PFSK-1 (cell line): ENCODE measurements around the gene MAD1L1.

ENCODE experiments used
- FOXP2 ChIP-seq: optimal IDR thresholded peaks from 2 replicates; pipeline ENCODE3; 2011; ENCODE audit warnings: borderline replicate concordance, control low read depth, inconsistent platforms; ENCODE audit not compliant: insufficient read depth; ENCODE audit errors: extremely low read length, extremely low read depth
- POLR2AphosphoS5 ChIP-seq: IDR thresholded peaks from 2 replicates; pipeline ENCODE4 v1.6.1; 2012; ENCODE audit warnings: low read depth, mild to moderate bottlenecking, control low read depth, low read length, moderate library complexity
- REST ChIP-seq, 2 experiments: IDR thresholded peaks; 2 replicates each; pipeline versions ENCODE4 v1.6.1 to v1.8.0; 2011 to 2012; ENCODE audit warnings: low read depth in 2 of 2, low read length in 2 of 2, control low read depth in 1 of 2, inconsistent platforms in 1 of 2, mild to moderate bottlenecking in 1 of 2, moderate library complexity in 1 of 2; ENCODE audit not compliant: insufficient read depth in 1 of 2
- SIN3A ChIP-seq: IDR thresholded peaks from 2 replicates; pipeline ENCODE4 v1.6.1; 2012; ENCODE audit warnings: mild to moderate bottlenecking, low read length, moderate library complexity, borderline replicate concordance; ENCODE audit not compliant: insufficient read depth
- TAF1 ChIP-seq: IDR thresholded peaks from 2 replicates; pipeline ENCODE4 v1.6.1; 2012; ENCODE audit warnings: low read length, control low read depth, borderline replicate concordance; ENCODE audit not compliant: insufficient read depth

DNA sequence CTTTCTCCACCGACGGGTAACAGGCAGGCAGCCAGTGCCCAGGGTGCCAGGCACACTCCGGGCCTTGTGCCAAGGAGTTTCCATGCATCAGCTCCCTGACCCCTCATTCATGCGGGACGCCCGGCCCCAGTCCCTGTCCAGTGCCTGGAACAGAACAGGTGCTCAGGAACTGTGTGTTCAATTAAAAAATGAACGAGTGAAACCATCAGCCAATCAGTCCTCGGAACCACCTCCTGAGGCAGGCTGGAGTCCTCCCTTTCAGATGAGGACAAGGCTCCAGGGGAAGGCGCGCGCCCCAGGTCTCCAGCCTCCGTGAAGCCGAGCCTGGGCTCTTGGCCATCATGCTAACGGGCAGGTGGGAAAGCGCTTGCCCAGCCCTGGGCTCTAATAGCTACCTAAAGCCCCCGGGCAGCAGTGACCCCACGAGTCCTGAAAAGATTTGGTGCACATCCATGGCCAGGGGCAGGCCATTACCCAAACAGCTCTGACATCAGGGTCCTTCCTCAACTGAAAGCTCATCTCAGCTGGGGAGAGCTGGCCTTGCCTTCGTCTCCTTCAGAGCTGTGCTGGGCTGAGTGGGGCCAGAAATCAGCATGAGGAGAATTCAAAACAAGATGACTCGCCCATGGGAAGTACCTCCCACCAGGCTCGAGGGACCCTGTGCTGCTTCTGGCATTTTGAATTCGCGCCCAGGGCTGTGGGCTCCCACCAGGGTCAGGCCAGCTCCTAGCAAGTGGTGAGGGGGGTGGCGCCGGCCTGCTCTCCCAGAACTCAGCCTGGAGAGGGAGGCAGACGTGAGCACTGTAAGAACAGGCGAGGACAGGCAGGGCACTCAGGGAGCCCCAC is 200.5 kb downstream of the MAD1L1 start:
- TF ChIP-seq POLR2AphosphoS5 (no peak), TAF1 (no peak), REST (IDR thresholded peaks at IDR 0.05; ENCODE audit: insufficient read depth in 1 of 2, low read depth in 2 of 2, low read length in 2 of 2) (no peak), SIN3A (no peak), FOXP2 (no peak)
